ENCODE results near the gene PRR5L.
"Not testable (repeated sequence)": the region's sequence is repeated elsewhere in the genome, so short reads cannot be mapped to it uniquely, and the experiment has no call there.

Gene PRR5L

GRCh38 chr11:36281850-36282249, 14.2 kb upstream of the PRR5L start:
- DNase-seq, result no peak

- DNase-seq, result no peak
Observed at GRCh38 chr11:36282926-36283325, 13.2 kb upstream of the PRR5L start.

- DNase-seq, result no peak
Observed at GRCh38 chr11:36288442-36289225, 7.5 kb upstream of the PRR5L start.

GRCh38 chr11:36289226-36289852, 6.7 kb upstream of the PRR5L start, which contains the start of gene COMMD9:
COMMD9 (minus strand) TSS chr11:36289424; CDS start chr11:36289412, 12 bp downstream.
- DNase-seq, result peak; percentile 84 to 91 (median 86)

- DNase-seq, result no peak
Observed at GRCh38 chr11:36292311-36292722, 3.8 kb upstream of the PRR5L start.

GRCh38 chr11:36296884-36297543, 926 bp downstream of the PRR5L start:
- DNase-seq, result no peak

GRCh38 chr11:36300650-36301049, 4.6 kb downstream of the PRR5L start:
- no peak for DNase-seq

- DNase-seq, result no peak
Observed at GRCh38 chr11:36304351-36304750, 8.3 kb downstream of the PRR5L start.

GRCh38 chr11:36305047-36305446, 9.0 kb downstream of the PRR5L start:
- no peak for DNase-seq

GRCh38 chr11:36306888-36307287, 10.8 kb downstream of the PRR5L start:
- no peak for DNase-seq

GRCh38 chr11:36308577-36308976, 12.5 kb downstream of the PRR5L start:
- no peak for DNase-seq

GRCh38 chr11:36309779-36310178, 13.7 kb downstream of the PRR5L start:
- no peak for DNase-seq

- DNase-seq, result no peak
Observed at GRCh38 chr11:36311926-36312595, 16.0 kb downstream of the PRR5L start.

GRCh38 chr11:36312611-36313472, 16.8 kb downstream of the PRR5L start:
- DNase-seq, result no peak

- no peak for DNase-seq
Observed at GRCh38 chr11:36313750-36314433, 17.8 kb downstream of the PRR5L start.

- no peak for DNase-seq
Observed at GRCh38 chr11:36314434-36314767, 18.3 kb downstream of the PRR5L start.

- DNase-seq, result no peak
Observed at GRCh38 chr11:36316049-36316448, 20.0 kb downstream of the PRR5L start.

GRCh38 chr11:36317992-36318391, 21.9 kb downstream of the PRR5L start:
- DNase-seq, result no peak

GRCh38 chr11:36324956-36325355, 28.9 kb downstream of the PRR5L start:
- not testable (repeated sequence) for DNase-seq

GRCh38 chr11:36325403-36325802, 29.3 kb downstream of the PRR5L start:
- not testable (repeated sequence) for DNase-seq

GRCh38 chr11:36326524-36327419, 30.7 kb downstream of the PRR5L start:
- no peak for DNase-seq
